HG02571 (cell line): Measurements from ENCODE around the gene WRAP73.

Source experiments
- ATAC-seq: cut with Tn5 transposase; IDR thresholded peaks from one replicate; pipeline ENCODE4 v1.9.1; 2021; ENCODE audit warnings: mild to moderate bottlenecking, moderate library complexity; ENCODE audit not compliant: unreplicated experiment

The WRAP73 gene

DNA sequence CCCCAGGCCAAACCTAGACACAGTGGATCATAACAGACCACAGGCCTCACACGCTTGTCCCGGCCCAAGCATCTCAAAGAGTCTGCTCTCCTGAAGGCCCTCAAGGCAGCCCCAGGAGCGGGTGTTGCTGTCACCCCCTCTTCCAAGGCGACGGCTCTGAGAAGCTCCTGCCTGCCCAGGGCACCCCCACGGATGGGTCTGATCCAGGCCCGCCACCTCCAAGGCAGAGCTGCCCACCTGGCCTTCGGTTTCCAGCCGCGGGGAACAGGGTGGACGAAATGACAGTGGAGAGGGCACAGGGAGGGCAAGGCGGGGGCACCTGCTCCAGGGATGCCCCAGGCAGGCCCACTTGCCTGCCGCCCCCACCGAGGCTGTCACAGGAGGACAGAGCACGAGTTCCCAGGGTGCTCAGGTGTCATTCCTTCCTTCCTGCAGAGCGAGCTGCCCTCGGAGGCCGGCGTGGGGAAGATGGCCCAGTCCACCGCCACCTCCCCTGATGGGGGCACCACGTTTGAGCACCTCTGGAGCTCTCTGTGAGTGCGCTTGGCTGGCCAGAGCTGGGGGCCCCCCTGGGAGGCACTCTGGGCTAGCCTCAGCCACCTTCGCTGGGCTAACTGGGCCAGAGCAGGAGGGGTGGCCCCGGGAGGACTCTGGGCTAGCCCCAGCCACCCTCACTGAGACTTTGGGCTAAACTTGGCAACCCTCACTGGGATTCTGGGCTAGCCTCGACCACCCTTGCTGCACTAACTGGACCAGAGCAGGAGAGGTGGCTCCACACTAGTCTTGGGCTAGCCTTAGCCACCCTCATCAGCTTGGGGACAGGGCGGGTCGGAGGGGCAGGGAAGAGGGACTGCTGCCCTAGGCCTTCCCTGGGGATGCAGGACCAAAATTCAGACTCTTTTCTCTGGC lies 32.2 kb upstream of the WRAP73 start:
- no peak for ATAC-seq

DNA sequence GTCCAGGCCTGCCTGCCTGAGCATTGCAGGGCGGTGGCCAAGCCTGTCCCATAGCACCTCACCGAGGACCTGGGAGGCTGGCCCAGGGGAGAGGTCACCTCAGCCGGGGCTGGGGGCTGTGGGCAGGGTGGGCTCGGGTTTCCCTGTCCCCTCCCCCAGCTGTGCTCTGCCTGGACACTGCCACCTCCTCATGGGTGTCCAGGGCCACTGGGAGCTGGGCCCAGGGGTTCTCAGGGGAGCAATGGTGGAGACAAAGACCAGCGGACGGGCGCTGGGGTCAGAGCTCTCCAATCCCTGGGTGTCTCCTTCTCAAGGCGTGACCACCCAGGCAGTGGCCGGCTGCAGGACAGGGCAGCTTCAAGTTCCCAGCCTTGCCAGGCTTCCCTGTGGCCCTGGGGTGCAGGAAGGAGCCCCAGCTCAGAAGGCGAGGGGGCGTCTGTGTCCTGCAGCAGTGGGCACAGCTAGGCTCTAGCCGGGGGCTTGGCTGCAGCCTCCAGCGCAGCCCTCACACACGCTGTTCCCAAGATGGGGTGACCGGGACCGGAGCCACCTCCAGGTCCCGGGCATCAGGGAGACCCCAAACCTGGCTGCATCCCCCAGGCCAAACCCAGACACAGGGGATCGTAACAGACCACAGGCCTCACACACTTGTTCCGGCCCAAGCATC lies 31.5 kb upstream of the WRAP73 start:
- ATAC-seq, result no peak

DNA sequence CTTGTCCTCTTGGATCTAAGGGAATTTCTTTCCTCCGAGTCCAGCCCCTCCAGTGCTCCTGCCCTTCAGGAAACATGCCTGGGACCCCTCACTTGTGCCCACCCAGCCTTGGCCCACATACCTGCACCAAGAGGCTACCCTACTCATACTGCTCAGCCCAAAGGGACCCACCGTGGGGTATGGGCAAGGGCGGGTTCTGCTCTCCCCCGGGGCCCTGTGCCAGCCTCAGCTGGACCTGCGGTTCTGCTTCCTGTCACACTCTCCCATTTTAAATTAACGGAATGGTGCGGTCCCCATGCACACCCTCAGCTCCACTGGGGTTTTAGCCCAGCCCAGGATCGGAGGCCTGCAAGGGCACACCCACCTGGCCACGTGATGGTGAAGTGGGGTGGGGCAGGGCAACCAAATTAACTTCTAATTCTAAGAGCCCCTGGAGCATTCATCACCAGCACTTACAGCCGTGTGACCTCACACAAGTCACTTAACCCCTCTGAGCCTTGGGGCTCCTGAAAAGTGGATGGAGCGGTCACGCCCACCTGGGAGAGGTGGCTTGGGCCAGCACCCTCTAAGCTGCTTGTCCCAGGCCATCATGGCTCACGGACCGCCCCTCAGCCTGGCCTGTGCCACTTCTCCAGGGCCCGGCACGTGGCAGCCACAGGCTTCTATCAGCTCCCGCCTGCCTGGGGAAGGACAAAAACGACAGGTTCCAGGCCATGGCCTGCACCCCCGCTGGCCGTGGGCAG lies 30.8 kb upstream of the WRAP73 start:
- no peak for ATAC-seq

DNA sequence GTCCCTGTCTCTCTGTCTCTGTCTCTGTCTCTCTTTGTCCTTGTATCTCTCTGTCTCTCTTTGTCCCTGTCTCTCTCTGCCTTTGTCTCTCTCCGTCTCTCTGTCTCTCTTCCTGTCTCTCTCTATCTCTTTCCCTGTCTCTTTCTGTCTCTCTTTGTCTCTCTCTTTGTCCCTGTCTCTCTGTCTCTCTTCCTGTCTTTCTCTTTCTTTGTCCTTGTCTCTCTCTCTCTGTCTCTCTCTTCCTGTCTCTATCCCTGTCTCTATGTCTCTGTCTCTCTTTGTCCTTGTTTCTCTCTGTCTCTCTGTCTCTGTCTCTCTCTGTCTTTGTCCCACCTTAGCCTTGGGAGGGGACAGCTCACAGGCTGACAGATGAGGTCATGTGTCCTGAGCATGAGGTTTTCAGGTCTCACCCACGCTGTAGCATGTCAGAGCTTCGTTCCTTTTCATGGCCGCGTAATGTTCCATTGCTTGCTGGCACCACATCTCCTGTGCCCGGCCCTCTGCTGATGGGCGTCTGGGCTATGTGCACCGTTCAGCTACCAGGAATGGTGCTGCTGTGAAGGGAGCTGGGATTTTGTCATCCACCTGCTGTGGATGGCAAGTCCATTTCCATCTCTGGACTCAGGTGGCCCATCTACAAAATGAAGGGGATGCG lies 30.0 kb upstream of the WRAP73 start:
- no peak for ATAC-seq

DNA sequence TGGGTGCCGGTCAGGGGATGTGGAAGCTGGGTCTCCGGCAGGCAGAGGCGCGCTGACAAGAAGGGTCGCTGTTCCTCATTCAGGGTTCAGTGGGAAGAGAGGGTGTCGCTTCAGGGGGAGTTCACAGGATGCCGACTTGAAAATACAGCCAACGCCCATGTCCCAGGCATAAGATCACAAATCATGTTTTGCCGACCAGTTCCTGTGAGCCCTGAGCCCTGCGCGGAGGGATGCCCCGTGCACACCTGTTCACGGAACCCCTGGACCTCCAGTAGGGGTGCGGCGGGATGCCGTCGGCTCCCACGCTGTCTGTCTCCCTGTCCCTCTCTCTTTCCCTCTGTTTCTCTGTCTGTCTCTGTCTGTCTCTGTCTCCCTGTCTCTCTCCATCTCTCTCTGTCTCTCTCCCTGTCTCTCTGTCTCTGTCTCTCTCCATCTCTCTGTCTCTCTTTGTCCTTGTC lies 29.2 kb upstream of the WRAP73 start:
- no peak for ATAC-seq

DNA sequence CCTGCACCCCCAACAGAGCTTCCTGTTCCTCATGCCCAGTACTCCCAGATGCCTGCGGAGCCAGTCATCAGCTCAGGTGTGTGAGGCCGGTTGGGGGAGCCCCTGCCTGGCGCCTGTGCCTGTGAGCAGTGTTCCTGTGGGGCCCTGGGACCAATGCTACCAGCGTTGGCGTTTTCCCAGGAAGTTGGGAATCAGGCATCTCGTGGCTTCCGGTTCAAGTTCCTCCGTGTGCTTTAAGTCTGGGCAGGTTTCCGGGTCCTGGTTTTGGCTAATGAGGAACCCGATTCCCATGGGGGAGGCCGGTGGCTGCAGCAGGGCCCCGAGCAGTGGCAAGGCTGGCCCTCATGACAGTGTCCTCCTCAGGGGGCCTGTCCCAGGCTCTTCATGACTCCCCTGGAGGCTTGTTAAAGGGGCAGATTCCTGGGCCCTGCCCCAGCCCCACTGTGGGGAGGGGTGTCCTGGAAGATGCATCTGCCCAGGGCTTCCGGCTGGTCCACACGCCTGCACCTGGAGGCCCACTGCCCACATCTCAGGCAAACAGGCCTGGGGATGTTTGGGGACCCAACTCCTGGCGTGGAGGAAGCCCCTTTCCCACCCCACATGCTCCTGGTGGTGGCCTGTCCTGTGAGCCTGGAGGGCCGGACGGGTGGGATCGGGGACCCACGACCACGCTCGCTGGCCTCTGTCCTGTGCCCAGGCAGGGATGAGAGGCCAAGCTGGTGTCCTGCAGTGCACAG lies 28.6 kb upstream of the WRAP73 start:
- ATAC-seq, result no peak

DNA sequence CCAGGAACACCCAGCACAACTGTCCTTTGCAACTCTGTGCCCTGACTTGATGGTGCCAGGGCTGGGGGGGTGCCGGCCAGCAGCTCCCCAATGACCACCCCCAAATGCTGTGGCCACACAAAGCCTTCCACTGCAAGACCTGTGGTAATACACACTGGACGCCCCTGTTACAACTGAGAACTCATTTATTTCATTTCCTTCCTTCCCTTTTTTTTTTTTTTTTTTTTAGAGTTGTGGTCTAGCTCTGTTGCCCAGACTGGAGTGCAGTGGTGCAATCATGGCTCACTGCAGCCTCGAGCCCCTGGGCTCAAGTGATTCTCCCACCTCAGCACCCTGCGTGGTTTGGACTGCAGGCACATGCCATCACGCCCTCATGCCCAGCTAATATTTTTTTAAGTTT lies 27.6 kb upstream of the WRAP73 start:
- peak; percentile 0 for ATAC-seq

DNA sequence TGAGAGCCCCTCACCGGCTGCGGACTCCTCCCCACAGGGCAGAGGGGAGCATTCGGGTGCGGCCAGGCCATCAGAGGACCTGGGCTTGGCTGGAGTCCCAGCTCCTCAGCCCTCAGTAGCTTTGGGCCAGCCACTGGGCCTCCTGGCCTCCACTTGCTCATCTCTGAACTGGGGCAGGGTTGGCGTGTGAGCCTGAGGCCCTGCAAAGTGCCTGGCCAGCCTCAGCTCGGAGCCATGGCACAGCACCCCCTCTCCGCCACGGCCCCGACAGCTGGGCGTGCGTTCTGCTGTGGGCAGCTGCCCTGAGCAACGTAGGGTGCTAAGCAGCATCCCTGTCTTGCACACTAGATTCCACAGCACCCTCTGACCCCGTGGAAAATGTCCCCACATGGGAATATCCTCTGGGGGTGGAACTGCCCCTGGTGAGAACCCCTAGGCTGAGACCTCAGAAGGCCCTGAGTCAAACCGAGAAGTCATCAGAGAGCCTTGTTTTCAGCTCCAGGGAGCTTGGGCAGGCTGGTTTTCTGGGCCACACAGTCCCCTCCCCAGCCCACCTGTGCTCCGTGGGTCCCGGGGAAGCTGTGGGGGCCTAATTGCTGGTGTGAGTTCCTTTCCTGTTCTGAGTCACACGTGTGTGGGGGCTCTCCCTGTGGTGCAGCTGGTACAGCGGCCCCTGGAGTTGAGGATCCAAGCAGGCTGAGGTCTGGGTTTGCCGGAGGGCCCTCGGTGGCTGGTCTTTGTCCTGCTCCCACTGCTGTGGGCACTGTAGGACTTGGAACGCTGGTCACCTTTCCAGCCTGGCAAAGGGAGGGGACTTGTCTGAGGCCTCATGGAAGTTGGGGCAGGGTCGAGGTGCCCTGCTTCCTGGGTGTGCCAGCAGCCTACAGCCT lies 26.9 kb upstream of the WRAP73 start:
- peak; percentile 49 for ATAC-seq

DNA sequence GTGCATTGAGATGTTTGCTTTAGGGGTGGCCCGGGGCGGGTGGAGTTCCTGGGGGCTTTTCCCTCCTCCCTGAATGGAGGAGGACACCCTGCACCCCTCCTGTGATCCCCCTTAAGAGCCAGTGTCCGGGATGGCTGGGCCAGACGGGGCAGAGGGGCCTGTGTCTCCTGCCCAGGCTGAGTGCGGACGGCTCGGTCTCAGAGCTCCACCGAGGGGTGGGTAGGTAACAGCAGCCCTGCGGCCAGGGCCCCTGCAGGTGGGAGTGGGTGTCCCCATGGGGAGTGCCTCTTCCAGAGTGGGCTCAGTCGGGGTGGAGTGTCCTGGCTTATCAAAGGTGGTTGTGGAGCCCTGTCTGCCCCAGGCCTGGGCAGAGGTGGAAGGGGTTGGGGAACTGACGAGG lies 25.5 kb upstream of the WRAP73 start:
- ATAC-seq, result no peak

DNA sequence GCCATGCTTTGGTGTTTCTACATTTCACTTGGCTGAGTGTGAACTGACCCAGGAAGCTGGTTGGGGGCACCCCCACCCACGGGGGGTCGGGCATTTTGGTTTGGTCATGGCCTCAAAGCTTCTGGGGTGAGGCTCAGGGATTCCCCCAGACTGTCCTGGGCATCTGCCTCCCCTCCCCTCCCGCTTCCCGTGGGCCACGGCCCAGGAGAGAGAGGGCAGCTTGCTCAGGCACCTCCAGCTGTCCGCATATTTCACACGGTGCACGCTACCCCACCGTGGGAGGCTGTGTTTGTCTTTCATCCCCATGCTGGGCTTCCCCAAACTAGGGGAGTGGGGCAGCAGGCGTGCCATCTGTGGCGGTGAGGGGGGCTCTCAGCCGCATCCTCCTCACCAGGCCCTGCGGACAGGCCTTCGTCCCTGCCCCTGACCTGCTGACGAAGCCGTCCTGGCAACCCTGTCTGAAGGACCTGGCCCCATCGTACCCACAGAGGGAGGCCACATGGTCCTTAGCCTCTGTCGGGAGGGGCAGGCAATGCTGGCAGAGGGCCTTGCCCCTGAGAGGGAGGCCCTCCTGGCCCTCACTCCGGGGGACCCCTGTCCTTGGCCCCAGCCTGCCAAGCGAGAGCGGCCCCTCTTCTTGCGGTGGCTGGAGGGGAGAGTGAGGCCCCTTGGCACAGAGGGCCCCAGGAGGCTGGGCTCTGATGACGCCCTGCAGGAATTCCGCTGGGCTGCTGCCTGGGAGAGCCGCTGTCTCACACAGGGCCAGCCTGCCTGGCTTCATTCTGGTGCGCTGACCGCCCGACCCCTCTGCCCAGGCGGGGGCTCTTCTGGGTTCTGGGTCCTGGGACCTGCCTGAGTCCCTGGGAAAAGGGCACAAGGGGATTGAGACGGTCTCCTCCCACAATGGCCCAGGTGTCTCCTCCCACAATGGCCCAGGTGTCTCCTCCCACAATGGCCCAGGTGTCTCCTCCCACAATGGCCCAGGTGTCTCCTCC lies 24.5 kb upstream of the WRAP73 start:
- no peak for ATAC-seq

DNA sequence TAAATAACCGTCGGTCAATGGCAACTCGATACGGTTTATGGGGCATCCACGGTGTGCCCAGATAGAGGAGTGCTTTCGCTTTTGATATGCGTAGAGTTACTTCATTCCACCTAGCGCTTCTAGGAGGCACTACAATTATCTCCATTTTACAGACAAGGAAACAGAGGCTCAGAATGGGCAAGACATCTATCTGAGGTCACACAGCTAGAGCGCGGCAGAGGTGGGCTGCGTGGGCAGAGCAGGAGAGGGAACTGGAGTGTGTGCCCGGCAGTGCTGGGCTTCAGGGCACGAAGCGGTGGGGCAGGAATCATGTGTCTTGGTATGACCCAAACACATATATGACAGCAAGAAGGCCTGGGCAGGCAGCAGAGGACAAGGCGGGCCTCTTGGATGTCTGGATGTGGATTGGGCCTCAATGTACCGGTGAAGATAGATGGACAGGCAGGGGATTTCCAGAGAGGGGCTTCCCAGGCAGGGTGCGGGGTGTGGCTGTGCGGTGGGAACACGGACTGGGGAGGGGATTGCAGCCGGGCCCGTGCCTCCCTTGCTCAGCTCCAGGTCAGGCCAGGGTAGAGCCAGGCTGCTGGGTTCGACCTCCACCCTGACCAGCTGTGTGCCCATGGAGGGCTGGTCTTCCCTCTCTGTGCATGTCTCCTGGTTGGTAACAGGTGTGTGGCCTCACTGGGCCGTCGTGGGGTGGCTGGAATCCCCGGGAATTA lies 23.6 kb upstream of the WRAP73 start:
- no peak for ATAC-seq

DNA sequence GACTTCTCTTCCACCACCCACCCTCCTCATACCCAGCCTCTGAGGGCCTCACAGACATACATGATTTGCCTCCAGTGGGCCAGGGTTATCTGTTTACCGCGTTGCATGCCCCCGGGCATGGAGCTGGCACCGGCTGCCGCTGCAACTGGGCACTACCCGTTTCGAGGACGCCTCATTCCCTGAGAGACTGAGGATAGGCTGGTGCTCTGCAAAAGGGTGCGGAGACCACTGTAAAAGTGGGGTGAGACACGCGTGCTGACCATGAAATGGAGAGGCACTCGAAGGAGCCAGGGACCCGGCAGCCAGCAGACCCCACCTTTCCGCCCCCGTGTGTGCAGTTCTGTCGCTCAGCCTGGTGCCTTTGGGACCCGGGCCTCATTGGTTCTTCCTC lies 23.1 kb upstream of the WRAP73 start:
- no peak for ATAC-seq

DNA sequence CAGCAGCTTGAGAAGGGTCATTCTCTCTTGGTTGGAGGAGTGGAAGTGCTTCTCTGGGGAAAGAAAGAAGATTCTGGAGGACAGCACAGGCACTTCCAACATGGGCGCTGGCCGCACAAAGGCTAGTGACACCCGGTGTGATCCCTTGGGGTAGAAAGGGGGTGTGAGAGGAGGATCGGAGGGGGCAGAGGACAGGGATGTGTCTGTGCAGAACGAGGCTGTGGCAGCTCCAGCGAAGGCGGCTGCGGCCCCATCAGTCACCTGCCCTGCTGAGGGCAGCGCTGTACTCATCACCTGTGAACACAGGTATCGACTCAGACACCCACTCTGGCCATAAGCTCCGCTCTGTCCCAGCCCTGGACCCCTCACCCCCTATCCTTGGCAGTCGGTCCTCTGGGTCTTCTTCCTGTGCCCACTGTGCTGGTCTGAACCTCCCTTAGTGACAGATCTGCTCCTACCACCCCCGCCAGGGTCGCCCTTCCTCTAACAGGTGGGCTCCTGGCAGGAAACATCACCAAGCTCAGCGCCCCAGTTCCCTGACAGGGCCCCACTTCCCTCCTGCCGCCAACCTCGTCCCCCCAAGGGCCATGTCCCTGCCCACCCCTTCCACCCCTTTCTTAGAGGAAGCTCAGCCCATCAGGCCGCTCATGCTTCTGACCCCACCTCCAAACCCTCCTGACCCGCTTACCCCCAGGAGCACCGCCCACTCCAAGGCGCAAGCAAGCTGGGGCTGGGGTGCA lies 22.5 kb upstream of the WRAP73 start:
- no peak for ATAC-seq

DNA sequence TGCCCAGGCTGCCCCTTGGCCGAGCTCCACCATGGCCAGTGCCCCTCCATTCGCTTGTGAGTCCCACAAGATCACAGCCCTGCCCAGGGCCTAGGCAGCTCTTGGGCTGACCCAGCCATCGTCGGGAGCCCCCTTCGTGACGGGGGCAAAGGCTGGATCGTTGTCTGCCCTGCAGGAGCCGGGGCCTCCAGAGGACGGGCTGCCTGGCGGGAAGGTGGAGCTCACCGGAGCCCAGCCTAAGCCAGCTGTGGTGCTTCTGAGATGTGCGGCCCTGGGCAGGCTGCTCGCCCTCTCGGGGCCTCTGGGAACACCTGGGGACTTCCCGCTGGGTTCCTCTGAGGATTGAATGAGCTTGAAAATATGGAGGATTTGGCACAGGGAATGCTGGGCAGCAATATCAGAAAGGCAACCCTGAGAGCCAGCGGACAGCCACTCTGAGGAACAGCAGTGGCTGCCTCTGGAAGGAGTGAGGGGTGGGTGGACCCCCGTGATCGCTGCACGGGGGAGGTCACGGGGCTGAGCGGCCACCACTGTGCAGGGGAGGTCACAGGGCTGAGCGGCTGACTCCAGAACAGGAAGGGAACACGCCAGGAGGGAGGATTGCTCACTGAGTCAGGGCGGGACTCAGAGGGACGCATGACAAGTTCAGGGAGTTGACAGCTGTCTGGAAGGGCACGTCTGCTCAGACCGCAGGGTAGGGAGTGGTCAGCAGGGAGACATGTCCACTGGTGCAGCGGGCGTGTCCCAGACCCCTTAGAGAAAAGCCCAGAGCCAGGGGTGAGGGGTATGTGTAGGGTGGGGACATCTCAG lies 21.7 kb upstream of the WRAP73 start:
- ATAC-seq, result no peak

DNA sequence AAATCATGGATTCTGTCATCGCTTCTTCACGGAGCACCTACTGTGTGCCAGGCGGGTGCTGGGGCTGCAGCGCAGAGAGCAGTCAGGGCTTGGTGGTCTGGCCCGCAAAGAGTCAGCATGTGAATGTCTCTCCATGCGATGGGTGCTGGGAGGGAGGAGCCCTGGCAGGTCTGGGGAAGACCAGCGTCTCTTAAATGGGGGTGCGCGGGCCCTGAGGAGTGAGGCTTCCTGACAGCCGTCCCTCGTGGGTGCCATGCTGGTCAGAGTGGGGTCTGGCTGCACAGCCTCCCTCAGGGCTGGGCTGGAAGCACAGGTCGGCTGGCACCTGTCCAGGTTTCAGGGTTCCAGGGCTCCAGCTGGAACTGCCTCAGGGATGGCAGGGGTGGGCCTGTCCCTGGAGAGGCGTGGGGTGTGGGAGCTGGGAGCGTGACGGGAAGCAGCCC lies 20.9 kb upstream of the WRAP73 start:
- ATAC-seq, result no peak

DNA sequence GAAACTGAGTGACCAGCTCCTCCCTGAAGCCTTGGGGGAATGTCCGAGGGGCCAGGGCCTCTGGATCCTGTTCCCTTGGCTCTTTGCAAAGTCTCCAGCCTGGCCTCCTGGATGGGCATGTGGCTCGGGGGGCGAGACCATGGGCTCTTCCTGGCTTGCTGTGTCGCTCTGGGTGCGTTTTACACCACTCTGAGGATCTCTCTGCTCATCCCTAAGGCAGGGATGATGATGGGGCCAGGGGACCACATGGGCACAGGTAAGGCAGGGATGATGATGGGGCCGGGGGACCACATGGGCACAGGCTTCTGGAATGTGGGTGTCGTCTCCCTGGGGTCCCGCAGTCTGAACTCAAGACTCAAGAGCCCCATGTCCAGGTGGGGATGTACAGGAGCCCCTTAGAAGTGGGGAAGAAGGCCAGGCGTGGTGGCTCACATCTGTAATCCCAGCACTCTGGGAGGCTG lies 20.1 kb upstream of the WRAP73 start:
- no peak for ATAC-seq
